ENCODE results near the gene WNK2.

The WNK2 gene

DNA sequence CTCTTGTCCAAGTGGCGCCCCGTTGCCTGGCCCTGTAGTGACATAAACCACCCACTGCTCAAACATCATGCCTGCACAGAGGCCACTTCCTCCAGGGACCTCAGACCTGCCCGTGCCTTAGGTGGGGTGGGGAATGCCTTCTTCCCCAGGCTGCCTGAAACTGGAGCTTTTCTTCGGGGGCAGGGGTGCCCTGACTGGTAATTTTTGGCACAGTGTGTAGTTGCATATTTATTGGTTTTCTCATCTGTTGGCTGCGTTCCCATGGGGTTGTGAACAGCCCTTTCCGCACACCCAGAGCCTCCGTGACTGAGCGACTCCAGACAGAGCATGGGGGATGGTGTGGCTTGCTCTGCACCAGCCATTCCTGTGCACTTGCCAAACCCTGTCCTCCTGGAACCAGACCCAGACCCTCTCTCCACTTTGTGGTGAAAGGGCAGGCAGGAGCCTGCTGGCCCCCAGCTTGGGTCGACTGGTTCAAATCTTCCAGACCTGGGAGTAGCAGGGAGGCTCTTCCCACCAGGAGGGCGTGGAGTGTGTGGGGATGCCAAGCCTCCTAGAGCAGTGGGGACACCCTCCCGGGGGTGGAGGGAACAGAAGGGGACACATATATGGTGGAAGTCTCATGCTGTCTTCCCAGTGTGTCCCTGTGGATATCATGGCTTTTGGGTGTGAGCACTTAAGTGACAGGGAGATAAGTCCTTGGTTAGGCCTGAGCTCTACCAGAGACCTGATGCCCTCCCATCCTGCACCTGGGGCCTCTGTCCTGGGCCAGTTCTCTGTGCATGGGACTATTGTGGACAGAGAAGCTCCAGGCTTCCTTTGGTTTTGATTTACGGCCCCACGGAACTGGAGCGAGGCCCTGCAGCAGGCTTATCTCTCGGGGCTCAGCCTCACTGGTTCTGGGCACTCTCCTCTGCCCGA is 39.6 kb downstream of the WNK2 start:
- peak; percentile 94 for DNase-seq (ENCODE audit: low spot score)
- Histone ChIP-seq H3K27ac (ENCODE audit: poor library complexity, severe bottlenecking) (peak overlapping the region; percentile 63), H3K4me1 (ENCODE audit: insufficient read depth, poor library complexity, severe bottlenecking) (peaks cover 25% of the 10 kb centered on the region), H3K27me3 (ENCODE audit: insufficient read depth, poor library complexity, severe bottlenecking) (no peaks in the 10 kb centered on the region), H3K9me3 (ENCODE audit: severe bottlenecking) (no peaks in the 10 kb centered on the region), H3K4me3 (ENCODE audit: severe bottlenecking) (no peak overlapping the region), H3K36me3 (ENCODE audit: low read depth) (no peaks in the 10 kb centered on the region)
- TF ChIP-seq, protein P1, sequence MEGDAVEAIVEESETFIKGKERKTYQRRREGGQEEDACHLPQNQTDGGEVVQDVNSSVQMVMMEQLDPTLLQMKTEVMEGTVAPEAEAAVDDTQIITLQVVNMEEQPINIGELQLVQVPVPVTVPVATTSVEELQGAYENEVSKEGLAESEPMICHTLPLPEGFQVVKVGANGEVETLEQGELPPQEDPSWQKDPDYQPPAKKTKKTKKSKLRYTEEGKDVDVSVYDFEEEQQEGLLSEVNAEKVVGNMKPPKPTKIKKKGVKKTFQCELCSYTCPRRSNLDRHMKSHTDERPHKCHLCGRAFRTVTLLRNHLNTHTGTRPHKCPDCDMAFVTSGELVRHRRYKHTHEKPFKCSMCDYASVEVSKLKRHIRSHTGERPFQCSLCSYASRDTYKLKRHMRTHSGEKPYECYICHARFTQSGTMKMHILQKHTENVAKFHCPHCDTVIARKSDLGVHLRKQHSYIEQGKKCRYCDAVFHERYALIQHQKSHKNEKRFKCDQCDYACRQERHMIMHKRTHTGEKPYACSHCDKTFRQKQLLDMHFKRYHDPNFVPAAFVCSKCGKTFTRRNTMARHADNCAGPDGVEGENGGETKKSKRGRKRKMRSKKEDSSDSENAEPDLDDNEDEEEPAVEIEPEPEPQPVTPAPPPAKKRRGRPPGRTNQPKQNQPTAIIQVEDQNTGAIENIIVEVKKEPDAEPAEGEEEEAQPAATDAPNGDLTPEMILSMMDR (IDR thresholded peaks at IDR 0.05; ENCODE audit: poor library complexity, severe bottlenecking): no peak
- peak; percentile 83 for ATAC-seq (ENCODE audit: low read depth)

DNA sequence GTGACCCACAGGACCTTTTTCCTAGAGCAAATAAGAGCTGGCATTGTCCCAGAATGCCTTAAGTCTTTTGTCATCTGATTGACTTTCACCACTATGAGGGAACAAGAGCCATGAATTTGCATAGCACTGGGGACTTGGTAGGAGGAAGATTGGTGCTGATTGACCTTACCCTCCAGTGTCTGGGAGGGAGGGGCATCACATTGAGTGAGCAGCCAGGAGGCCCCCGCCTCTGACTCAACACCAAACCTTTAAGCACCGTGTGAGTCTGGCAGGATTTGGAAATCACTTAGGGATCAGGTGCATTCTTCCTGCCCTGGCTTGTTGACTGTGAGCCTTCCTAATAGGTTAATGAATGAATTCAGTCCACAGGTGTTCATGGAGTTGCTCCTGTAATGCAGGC is 40.7 kb downstream of the WNK2 start:
- Histone ChIP-seq H3K36me3 (ENCODE audit: low read depth) (no peaks in the 10 kb centered on the region), H3K9me3 (ENCODE audit: severe bottlenecking) (no peaks in the 10 kb centered on the region), H3K4me3 (ENCODE audit: severe bottlenecking) (no peak overlapping the region), H3K27ac (ENCODE audit: poor library complexity, severe bottlenecking) (peak overlapping the region; percentile 63), H3K27me3 (ENCODE audit: insufficient read depth, poor library complexity, severe bottlenecking) (no peaks in the 10 kb centered on the region), H3K4me1 (ENCODE audit: insufficient read depth, poor library complexity, severe bottlenecking) (peaks cover 25% of the 10 kb centered on the region)
- TF ChIP-seq, protein P1 (IDR thresholded peaks at IDR 0.05; ENCODE audit: poor library complexity, severe bottlenecking): no peak
- DNase-seq (ENCODE audit: low spot score): peak; percentile 91
- peak; percentile 73 for ATAC-seq (ENCODE audit: low read depth)

DNA sequence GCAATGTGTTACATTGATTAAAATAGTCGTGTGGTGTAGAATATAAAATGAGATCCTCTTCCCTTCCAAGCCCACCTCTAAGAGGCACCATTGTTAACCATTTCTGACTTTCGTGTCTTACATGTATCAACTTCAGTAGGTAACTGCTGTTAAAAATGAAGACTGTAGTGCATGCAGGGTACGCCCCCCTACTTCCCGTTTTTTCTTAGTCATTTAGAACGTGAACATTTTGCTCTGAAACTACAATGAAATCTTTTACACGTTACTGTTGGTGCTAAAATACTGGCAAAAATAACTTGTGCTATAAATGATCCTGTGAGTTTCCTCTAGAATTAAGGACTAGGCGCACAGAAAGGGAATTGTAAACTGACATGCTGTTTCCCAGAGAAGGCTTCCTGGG is 41.5 kb downstream of the WNK2 start:
- no peak overlapping the region for H3K4me3 ChIP-seq (ENCODE audit: severe bottlenecking)
- DNase-seq (ENCODE audit: low spot score): no peak
- H3K27me3 ChIP-seq (ENCODE audit: insufficient read depth, poor library complexity, severe bottlenecking): no peaks in the 10 kb centered on the region
- H3K9me3 ChIP-seq (ENCODE audit: severe bottlenecking): no peaks in the 10 kb centered on the region
- H3K4me1 ChIP-seq (ENCODE audit: insufficient read depth, poor library complexity, severe bottlenecking): peaks cover 25% of the 10 kb centered on the region
- H3K36me3 ChIP-seq (ENCODE audit: low read depth): no peaks in the 10 kb centered on the region
- TF ChIP-seq, protein P1 (IDR thresholded peaks at IDR 0.05; ENCODE audit: poor library complexity, severe bottlenecking): no peak
- no peak overlapping the region for H3K27ac ChIP-seq (ENCODE audit: poor library complexity, severe bottlenecking)
- no peak for ATAC-seq (ENCODE audit: low read depth)

DNA sequence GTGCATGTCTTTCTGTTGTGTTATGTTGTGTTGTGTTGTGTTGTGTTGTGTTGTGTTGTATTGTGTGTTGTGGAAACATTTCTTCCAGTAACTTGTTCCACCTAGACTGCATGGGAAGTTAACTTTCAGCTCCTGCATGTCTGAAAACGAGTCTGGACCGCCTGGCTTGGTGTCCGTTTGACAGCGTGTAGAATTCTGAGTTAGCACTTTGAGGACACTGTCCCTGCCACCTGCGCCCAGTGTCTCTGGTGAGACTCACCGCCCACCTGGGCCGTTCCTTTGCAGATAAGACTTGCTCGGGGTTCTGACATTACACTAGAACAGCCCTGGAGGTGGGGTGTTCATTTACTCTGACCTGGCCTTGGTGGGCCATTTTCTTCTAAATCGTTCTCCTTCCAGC is 42.0 kb downstream of the WNK2 start:
- no peak for ATAC-seq (ENCODE audit: low read depth)
- Histone ChIP-seq H3K9me3 (ENCODE audit: severe bottlenecking) (no peaks in the 10 kb centered on the region), H3K36me3 (ENCODE audit: low read depth) (no peaks in the 10 kb centered on the region), H3K4me3 (ENCODE audit: severe bottlenecking) (no peak overlapping the region), H3K27me3 (ENCODE audit: insufficient read depth, poor library complexity, severe bottlenecking) (no peaks in the 10 kb centered on the region), H3K27ac (ENCODE audit: poor library complexity, severe bottlenecking) (no peak overlapping the region), H3K4me1 (ENCODE audit: insufficient read depth, poor library complexity, severe bottlenecking) (peaks cover 25% of the 10 kb centered on the region)
- TF ChIP-seq, protein P1 (IDR thresholded peaks at IDR 0.05; ENCODE audit: poor library complexity, severe bottlenecking): no peak
- no peak for DNase-seq (ENCODE audit: low spot score)

DNA sequence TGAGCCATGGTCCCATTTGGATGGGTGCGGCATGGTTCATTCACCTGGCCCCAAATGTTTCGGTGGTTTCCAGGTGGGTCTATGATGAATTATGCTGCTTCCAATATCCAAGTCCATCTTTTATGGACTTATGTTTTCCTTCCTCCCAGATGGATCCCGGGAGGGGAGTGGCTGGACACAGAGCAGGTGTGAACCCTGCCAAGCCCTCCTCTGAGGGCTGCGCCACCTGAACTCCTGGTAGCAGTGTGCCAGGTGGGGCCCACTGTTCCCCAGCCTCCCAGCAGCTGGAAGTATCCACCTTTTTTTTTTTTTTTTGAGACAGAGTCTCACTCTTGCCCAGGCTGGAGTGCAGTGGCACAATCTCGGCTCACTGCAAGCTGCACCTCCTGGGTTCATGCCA is 42.9 kb downstream of the WNK2 start:
- Histone ChIP-seq H3K27me3 (ENCODE audit: insufficient read depth, poor library complexity, severe bottlenecking) (no peaks in the 10 kb centered on the region), H3K4me3 (ENCODE audit: severe bottlenecking) (no peak overlapping the region), H3K4me1 (ENCODE audit: insufficient read depth, poor library complexity, severe bottlenecking) (peaks cover 25% of the 10 kb centered on the region), H3K27ac (ENCODE audit: poor library complexity, severe bottlenecking) (no peak overlapping the region), H3K9me3 (ENCODE audit: severe bottlenecking) (no peaks in the 10 kb centered on the region), H3K36me3 (ENCODE audit: low read depth) (no peaks in the 10 kb centered on the region)
- ATAC-seq (ENCODE audit: low read depth) (no peak), DNase-seq (ENCODE audit: low spot score) (no peak)
- TF ChIP-seq, protein P1 (IDR thresholded peaks at IDR 0.05; ENCODE audit: poor library complexity, severe bottlenecking): no peak
